HG02884 (cell line): ENCODE measurements around the gene AFF2.
A peak's percentile ranks its signal among the peaks of the same experiment; 100 is the strongest.

Experiments
- ATAC-seq: cut with Tn5 transposase; IDR thresholded peaks from one replicate; pipeline ENCODE4 v1.9.1; 2021; ENCODE audit warnings: mild to moderate bottlenecking, moderate library complexity; ENCODE audit not compliant: unreplicated experiment

The AFF2 gene

GRCh38 chrX:148500423-148501385 is at the start of gene AFF2:
AFF2 (plus strand) TSS chrX:148500617; CDS start chrX:148501098, 481 bp downstream.
- no peak for ATAC-seq

GRCh38 chrX:148457279-148457678 is 43.1 kb upstream of the AFF2 start:
- no peak for ATAC-seq

GRCh38 chrX:148459343-148459742 is 41.1 kb upstream of the AFF2 start:
- peak; percentile 96 for ATAC-seq

- peak; percentile 86 for ATAC-seq
Measured at GRCh38 chrX:148466292-148466691, 34.1 kb upstream of the AFF2 start.

- no peak for ATAC-seq
Measured at GRCh38 chrX:148470324-148470723, 30.1 kb upstream of the AFF2 start.

GRCh38 chrX:148474030-148474429 is 26.4 kb upstream of the AFF2 start:
- ATAC-seq: no peak

- ATAC-seq: no peak
Measured at GRCh38 chrX:148492057-148492456, 8.4 kb upstream of the AFF2 start.

GRCh38 chrX:148495176-148495575 is 5.2 kb upstream of the AFF2 start:
- no peak for ATAC-seq

GRCh38 chrX:148498067-148498466 is 2.4 kb upstream of the AFF2 start:
- ATAC-seq: no peak

- no peak for ATAC-seq
Measured at GRCh38 chrX:148499638-148500422, 587 bp upstream of the AFF2 start.

GRCh38 chrX:148501386-148502066 is 1.1 kb downstream of the AFF2 start:
- ATAC-seq: no peak

- no peak for ATAC-seq
Measured at GRCh38 chrX:148504506-148504905, 4.1 kb downstream of the AFF2 start.

- no peak for ATAC-seq
Measured at GRCh38 chrX:148507418-148507817, 7.0 kb downstream of the AFF2 start.

- ATAC-seq: no peak
Measured at GRCh38 chrX:148512453-148512852, 12.0 kb downstream of the AFF2 start.

GRCh38 chrX:148513661-148514060 is 13.2 kb downstream of the AFF2 start:
- no peak for ATAC-seq

- no peak for ATAC-seq
Measured at GRCh38 chrX:148517176-148517575, 16.8 kb downstream of the AFF2 start.

- ATAC-seq: no peak
Measured at GRCh38 chrX:148522006-148522405, 21.6 kb downstream of the AFF2 start.

GRCh38 chrX:148523303-148524080 is 23.1 kb downstream of the AFF2 start:
- ATAC-seq: no peak

- ATAC-seq: no peak
Measured at GRCh38 chrX:148530464-148531077, 30.2 kb downstream of the AFF2 start.

GRCh38 chrX:148534291-148534690 is 33.9 kb downstream of the AFF2 start:
- ATAC-seq: no peak
